HL-60 (cell line): ENCODE data around the gene AS3MT.

ENCODE experiments used
- GABPA ChIP-seq: IDR thresholded peaks from 2 replicates; pipeline ENCODE4 v1.6.1; 2012; ENCODE audit warnings: low read depth
- POLR2AphosphoS5 ChIP-seq: IDR thresholded peaks from 2 replicates; pipeline ENCODE4 v1.6.1; 2012; ENCODE audit warnings: low read depth
- TF ChIP-seq, protein P1 (sequence below): IDR thresholded peaks from one replicate; pipeline ENCODE4 v1.5.1; 2011; ENCODE audit warnings: low read length, control low read depth, inconsistent platforms; ENCODE audit not compliant: insufficient read depth
- TF ChIP-seq, protein P2 (sequence below): IDR thresholded peaks from 2 replicates; pipeline ENCODE4 v1.6.1; 2012; ENCODE audit warnings: low read depth; ENCODE audit not compliant: insufficient replicate concordance

DNA sequence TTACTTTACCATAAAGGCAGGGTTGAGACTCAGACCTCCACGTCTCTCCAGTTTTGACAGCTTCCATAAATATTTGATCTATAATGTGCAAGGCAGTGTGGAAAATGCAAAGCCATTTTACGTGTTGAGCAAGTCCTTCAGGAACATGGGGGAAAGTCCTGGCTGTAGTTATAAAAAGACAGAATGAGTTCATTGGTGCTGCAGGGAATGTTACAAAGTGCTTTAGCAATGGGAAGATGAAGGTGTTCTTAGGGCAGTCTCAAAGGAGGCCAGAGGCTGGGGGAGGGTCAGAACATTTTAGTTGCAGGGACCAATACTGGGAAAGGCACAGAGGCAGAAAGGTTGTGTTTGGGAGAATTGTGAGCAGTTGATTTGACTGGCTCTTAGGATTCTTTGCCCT is 76.7 kb downstream of the AS3MT start:
- TF ChIP-seq, protein P1, sequence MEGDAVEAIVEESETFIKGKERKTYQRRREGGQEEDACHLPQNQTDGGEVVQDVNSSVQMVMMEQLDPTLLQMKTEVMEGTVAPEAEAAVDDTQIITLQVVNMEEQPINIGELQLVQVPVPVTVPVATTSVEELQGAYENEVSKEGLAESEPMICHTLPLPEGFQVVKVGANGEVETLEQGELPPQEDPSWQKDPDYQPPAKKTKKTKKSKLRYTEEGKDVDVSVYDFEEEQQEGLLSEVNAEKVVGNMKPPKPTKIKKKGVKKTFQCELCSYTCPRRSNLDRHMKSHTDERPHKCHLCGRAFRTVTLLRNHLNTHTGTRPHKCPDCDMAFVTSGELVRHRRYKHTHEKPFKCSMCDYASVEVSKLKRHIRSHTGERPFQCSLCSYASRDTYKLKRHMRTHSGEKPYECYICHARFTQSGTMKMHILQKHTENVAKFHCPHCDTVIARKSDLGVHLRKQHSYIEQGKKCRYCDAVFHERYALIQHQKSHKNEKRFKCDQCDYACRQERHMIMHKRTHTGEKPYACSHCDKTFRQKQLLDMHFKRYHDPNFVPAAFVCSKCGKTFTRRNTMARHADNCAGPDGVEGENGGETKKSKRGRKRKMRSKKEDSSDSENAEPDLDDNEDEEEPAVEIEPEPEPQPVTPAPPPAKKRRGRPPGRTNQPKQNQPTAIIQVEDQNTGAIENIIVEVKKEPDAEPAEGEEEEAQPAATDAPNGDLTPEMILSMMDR: no peak
- TF ChIP-seq POLR2AphosphoS5 (no peak), GABPA (no peak)
- TF ChIP-seq, protein P2, sequence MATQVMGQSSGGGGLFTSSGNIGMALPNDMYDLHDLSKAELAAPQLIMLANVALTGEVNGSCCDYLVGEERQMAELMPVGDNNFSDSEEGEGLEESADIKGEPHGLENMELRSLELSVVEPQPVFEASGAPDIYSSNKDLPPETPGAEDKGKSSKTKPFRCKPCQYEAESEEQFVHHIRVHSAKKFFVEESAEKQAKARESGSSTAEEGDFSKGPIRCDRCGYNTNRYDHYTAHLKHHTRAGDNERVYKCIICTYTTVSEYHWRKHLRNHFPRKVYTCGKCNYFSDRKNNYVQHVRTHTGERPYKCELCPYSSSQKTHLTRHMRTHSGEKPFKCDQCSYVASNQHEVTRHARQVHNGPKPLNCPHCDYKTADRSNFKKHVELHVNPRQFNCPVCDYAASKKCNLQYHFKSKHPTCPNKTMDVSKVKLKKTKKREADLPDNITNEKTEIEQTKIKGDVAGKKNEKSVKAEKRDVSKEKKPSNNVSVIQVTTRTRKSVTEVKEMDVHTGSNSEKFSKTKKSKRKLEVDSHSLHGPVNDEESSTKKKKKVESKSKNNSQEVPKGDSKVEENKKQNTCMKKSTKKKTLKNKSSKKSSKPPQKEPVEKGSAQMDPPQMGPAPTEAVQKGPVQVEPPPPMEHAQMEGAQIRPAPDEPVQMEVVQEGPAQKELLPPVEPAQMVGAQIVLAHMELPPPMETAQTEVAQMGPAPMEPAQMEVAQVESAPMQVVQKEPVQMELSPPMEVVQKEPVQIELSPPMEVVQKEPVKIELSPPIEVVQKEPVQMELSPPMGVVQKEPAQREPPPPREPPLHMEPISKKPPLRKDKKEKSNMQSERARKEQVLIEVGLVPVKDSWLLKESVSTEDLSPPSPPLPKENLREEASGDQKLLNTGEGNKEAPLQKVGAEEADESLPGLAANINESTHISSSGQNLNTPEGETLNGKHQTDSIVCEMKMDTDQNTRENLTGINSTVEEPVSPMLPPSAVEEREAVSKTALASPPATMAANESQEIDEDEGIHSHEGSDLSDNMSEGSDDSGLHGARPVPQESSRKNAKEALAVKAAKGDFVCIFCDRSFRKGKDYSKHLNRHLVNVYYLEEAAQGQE: no peak
